ENCODE results near the gene CDC37L1. TPM values are rescaled to one million over a fixed set of nuclear protein-coding genes. Genes with fewer than 3 reads are reported as not detected.

Gene CDC37L1
- total RNA-seq, 1 donor from 2014 or later, result 9.3 TPM

DNA sequence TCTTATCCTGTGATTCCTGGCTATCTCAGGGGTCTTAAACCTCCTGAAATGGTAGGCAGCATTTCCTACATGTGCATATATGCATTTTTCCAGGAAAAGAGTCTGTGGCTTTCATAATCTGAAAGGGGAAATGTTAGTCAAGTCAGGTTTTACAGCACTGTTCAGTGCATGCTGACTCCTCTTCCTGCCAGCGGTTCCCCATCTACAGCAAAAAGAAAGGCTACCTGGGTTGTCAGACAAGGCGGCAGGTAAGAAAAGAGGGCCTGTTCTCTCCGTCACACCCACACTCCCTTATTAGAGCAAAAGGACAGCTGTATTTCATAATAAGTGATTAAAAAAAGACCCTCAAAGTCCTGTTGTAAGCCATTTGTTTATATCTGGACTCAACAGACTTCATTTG is 8.8 kb upstream of the CDC37L1 start:
- Mint-ChIP-seq H3K27ac (ENCODE audit: unreplicated experiment) (no peak overlapping the region), H3K4me1 (peaks cover 18% of the 10 kb centered on the region), H3K36me3 (ENCODE audit: low read depth) (no peaks in the 10 kb centered on the region), H3K27me3 (ENCODE audit: low read depth) (peaks cover 22% of the 10 kb centered on the region), H3K9me3 (no peaks in the 10 kb centered on the region), H3K4me3 (no peak overlapping the region)
- no peak for DNase-seq (ENCODE audit: low read depth, low spot score)
- TF ChIP-seq, protein P1, sequence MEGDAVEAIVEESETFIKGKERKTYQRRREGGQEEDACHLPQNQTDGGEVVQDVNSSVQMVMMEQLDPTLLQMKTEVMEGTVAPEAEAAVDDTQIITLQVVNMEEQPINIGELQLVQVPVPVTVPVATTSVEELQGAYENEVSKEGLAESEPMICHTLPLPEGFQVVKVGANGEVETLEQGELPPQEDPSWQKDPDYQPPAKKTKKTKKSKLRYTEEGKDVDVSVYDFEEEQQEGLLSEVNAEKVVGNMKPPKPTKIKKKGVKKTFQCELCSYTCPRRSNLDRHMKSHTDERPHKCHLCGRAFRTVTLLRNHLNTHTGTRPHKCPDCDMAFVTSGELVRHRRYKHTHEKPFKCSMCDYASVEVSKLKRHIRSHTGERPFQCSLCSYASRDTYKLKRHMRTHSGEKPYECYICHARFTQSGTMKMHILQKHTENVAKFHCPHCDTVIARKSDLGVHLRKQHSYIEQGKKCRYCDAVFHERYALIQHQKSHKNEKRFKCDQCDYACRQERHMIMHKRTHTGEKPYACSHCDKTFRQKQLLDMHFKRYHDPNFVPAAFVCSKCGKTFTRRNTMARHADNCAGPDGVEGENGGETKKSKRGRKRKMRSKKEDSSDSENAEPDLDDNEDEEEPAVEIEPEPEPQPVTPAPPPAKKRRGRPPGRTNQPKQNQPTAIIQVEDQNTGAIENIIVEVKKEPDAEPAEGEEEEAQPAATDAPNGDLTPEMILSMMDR (conservative IDR thresholded peaks at IDR 0.05), result no peak

DNA sequence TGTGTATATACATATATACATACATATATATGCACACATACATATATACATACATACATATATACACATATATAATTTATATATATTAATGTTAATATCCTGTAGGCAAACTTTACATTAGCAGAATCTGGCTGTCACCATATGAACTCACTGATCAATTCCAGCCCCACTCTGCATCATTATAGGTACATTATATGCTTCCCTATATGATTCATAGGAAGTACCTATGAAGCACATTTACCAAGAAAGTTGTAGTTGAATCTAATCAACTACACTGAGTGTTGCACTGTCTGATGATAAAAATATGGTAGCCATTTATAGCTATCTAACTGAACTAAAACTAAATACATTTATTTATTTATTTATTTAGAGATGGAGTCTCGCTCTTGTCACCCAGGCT is 7.6 kb upstream of the CDC37L1 start:
- Mint-ChIP-seq H3K27ac (ENCODE audit: unreplicated experiment) (no peak overlapping the region), H3K4me1 (peaks cover 7% of the 10 kb centered on the region), H3K9me3 (no peaks in the 10 kb centered on the region), H3K4me3 (no peak overlapping the region), H3K27me3 (ENCODE audit: low read depth) (peaks cover 12% of the 10 kb centered on the region), H3K36me3 (ENCODE audit: low read depth) (no peaks in the 10 kb centered on the region)
- DNase-seq (ENCODE audit: low read depth, low spot score), result no peak
- TF ChIP-seq, protein P1 (conservative IDR thresholded peaks at IDR 0.05), result no peak

DNA sequence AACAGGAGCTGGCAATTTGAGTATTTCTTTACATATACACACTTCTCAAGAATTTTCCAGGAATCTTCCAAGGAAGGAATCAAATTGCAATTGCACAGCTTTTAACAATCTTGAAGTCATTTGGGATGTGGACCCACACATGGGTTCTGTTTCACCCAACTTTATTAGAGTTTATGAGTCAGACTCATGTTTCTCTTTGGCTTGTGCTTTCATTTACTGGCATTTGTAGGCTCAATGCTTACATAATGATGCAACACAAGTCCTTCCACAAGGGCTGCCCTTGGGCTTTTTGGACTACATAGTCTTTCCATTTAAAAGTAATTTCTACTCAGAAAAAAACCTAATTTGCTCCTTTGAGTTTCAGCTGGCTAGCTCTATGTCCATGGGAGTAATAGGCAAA is 4.6 kb upstream of the CDC37L1 start:
- no peaks in the 10 kb centered on the region for H3K36me3 Mint-ChIP-seq (ENCODE audit: low read depth)
- H3K9me3 Mint-ChIP-seq, result no peaks in the 10 kb centered on the region
- no peak overlapping the region for H3K27ac Mint-ChIP-seq (ENCODE audit: unreplicated experiment)
- peaks cover 5% of the 10 kb centered on the region for H3K4me1 Mint-ChIP-seq
- DNase-seq (ENCODE audit: low read depth, low spot score), result no peak
- H3K27me3 Mint-ChIP-seq (ENCODE audit: low read depth), result no peaks in the 10 kb centered on the region
- no peak overlapping the region for H3K4me3 Mint-ChIP-seq
- TF ChIP-seq, protein P1 (conservative IDR thresholded peaks at IDR 0.05), result no peak

DNA sequence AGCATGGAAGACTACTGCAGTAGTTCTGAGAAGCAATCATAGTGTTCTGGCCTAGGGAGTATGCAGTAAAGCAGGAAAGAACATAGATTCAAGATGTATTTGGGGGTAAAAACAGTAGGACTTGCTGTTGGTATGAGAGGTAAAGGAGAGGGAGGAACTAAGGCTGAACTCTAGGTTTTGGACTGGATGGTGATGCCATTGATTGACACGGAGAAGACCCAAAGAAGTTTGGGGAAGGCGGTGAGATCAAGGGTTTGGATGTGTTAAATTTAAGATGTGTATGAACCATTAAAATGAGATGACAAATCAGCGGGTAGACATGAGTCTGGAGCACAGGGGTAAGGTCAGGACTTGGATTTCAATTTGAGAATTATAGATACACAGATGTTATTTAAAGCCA is 2.0 kb upstream of the CDC37L1 start:
- TF ChIP-seq, protein P1 (conservative IDR thresholded peaks at IDR 0.05), result no peak
- DNase-seq (ENCODE audit: low read depth, low spot score), result no peak
- Mint-ChIP-seq H3K9me3 (no peaks in the 10 kb centered on the region), H3K27ac (ENCODE audit: unreplicated experiment) (no peak overlapping the region), H3K4me1 (no peaks in the 10 kb centered on the region), H3K27me3 (ENCODE audit: low read depth) (no peaks in the 10 kb centered on the region), H3K36me3 (ENCODE audit: low read depth) (no peaks in the 10 kb centered on the region), H3K4me3 (no peak overlapping the region)

DNA sequence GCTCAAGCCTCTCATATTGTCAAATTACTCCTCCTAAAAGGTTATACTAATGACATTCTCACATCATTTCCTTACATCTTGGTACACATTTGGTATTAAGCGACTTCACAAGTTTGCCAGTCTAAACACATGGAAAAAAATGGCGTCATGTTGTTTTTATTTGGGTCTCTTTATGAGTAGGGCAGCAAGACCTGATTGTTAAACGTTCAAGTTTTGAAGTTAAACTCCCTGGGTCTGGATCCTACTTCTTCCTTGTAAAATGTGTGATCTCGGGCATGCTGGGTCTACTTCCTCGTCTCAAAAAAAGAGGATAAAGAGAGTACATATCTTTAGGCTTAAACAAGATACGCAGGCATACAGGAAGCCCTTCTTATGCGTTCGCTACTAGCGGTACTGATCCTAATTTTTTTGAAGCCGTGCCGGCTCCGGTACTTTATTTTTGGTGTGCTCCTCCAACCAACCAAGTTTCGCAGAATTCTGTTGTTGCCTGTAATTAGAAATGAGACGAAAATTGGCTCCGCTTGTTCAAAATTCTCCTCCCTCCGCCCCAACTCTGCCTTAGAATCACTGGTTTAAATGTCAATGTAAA is 596 bp upstream of the CDC37L1 start:
- Mint-ChIP-seq H3K27ac (ENCODE audit: unreplicated experiment) (no peak overlapping the region), H3K27me3 (ENCODE audit: low read depth) (no peaks in the 10 kb centered on the region), H3K4me1 (no peaks in the 10 kb centered on the region), H3K4me3 (no peak overlapping the region), H3K9me3 (no peaks in the 10 kb centered on the region), H3K36me3 (ENCODE audit: low read depth) (peaks cover 3% of the 10 kb centered on the region)
- TF ChIP-seq, protein P1 (conservative IDR thresholded peaks at IDR 0.05), result no peak
- no peak for DNase-seq (ENCODE audit: low read depth, low spot score)

Data from neural crest cell (in vitro differentiated cells).